ENCODE data around the gene CHRNB4.

Gene CHRNB4

DNA sequence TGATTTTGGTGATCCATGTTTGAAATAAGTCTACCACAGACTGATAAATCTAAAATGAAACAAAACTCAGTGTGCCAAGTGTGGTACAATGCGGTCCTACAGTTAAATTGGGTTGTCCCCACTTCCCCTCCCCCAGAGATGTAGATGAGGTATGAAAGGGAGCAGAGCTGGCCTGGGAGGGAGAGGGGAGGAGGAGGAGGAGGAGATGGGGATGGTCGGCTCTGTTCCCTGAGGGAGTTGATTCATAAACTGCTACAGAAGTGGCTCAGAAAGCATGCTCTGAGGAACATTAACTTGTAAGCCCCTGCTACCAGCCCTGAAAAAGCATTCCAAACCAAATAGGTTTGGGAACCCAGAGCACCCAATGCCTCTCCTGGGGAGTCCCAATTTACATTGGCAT, 28.0 kb upstream of the CHRNB4 start:
- no peak for DNase-seq

DNA sequence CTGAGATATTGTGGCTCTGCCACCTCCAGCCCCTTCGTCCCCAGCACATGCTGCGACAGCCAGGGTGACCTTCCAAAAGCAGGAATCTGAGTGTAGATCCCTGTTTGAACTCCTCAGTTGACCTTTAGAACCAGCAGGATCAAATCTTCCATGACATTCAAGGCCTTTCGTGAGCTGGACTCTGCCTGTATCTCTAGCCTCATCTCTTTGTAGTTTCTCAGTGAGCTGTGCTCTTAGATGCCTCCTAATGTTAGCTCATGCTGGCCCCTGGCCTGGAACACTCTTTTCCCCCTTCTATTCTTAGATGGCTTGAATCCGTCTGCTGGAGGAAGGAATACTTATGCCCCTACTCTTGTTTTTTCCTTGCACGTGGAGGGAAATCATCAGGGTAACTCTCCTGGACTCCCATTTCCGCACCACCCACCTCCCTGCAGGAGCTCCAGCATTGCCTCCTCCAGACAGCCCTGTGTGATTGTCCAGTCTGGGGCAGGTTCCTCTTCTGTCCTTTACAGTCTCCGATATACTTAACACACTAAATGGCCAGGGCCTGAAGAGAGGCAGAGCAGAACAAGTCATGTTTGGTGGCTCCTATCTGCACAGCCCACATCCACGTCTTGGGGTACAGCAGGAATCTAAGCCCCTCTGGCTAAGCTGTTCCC, 26.7 kb upstream of the CHRNB4 start:
- DNase-seq: no peak

DNA sequence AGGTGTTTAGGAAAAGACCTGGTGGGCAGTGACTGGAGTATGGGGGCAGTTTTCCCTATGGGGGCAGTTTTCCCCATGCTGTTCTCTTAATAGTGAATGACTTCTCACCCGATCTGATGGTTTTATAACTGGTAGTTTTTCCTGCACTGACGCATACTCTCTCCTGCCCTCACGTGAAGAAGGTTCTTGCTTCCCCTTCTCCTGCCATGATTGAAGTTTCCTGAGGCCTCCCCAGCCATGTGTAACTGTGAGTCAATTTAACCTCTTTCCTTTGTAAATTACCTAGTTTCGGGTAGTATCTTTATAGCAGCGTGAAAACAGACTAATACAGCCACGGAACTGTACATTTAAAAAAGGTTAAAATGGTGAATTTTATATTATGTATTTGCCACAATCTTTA, 25.0 kb upstream of the CHRNB4 start:
- no peak for DNase-seq

DNA sequence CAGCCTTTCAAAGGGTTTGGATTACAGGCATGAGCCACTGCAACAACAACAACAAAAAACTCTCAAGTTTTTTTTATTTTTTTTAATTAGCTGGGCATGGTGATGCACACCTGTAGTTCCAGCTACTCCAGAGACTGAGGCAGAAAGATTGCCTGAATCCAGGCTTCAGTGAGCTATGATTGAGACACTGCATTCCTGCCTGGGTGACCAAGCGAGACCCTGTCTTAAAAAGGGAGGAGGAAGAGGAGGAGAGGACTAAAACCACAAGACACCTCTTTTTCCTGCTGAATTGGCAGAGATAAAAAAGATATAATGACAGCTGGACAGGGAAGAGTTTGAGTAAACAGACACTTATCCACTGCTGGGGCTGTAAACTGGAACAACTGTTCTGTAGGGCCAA, 22.7 kb upstream of the CHRNB4 start:
- no peak for DNase-seq

DNA sequence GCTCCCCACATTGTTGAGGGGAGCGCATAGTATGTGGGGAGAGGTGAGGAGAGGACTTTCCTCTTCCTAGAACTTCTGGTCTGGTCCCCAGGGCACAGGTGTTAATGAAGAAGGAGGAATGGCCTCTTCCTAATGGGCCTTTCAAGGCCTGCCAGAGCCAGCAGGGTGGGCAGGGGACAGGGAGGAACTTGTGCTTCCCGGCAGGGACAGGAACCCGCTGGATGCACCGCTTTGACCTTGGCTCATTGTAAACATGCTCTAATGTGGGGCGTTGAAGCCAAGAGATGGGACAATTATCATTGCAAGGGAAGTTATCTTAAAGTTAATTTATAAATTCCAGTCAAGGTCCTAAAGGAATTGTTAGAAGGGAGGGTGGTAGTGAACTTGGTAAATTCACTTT, 21.0 kb upstream of the CHRNB4 start:
- DNase-seq: no peak

DNA sequence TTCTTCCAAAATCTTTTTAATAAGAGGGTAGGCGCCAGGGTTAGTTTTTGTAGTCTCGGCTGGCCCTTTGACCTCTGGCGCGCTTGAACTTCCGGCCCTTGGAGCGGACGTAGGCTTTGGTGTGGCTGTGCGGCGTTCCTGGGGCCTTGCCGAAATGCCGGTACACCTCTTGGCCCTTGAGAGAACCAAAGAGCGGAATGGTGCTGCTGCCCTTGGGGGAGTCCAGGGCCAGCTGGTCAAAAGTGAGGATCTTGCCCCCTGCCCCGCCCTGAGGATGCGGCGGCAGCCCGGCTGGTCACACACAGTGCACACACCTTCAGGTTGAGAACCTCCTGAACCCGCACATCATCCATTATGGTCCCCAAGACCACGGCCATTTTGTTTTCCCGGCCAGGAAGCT, 20.0 kb upstream of the CHRNB4 start:
- DNase-seq: no peak

DNA sequence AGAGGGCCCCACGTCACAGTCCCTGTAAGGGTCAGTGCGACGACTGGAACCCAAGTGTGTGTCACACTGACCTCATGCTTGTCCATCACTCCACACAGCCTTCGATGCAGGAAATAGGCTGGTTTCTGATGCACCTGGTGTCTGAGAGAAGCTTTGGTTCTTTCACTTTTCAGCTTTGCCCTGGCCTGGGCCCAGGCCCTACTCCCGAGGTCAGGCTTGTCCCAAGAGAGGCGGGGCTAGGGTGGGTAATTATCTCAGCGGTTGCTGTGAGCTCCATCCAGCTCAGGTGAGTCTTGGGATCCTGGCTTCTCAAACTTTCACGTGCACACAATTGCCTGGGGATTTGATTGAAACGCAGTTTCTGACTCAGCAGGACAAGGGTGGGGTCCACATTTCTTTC, 19.6 kb upstream of the CHRNB4 start:
- DNase-seq: no peak

DNA sequence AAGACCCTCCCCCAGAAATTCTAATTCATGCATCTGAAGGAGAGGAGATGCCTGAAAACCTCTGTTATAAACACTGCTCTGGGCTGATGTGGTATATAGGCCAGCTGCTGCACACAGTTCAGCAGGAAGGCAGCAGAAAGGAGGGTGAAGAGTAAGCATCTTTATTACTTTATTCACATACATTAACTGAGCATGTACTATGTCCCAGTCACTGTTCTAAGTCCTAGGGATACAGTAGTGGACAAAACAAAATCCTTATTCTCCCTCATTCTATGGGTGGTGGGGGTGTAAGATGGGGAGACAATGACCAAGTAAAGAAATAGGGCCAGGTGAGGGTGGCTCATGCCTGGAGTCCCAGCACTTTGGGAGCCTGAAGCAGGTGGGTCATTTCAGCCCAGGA, 17.8 kb upstream of the CHRNB4 start:
- no peak for DNase-seq

DNA sequence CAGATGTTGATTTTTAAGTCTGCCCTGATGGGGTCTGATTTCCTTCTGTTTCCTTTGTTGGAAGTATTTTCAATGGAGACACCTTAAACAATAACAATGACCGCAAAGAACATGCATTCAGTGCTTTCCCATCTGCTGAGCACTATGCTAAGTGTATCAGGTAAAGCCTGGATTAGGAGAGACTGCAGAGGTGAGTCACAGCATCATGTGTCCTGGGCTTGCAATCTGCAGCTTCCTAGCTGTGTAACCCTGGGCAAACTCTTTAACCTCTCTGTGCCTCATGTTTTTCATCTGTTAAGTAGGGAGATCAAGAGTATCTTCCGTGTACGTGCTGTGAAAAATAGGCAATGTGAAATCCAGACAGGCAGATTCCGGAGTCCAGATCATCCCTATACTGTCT, 13.3 kb upstream of the CHRNB4 start:
- DNase-seq: no peak

DNA sequence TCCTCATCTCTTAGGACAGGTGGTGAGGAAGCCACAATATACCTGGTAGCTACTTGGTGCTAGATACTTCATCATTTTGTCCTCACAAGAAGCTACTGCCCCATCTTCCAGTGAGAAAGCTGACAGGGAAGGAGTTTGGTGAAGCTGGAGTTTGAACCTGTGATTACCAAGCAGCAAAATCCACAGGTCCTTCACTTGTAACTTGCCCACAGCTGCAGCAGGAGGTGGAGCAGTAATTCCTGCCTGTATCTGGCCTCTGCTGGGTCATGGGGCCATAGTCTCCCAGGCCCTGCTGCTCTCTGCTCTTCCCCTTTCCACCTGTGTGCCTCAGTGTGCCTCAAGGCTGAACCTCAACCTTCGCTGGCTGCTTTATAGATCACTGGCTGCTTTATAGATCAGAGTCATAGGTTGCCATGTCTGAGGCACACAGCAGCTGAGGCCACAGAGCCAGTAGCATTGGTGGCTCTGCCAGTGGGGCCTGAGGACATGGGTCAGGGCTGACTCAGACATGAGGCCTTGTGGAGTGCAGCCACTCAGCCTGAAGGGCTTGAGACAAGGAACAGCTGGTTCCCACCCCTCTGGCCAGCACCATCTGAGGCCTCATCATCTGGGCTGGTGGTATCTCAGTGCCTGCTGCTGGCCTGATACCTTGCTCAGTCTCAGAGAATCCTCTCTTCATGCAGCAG, 11.1 kb upstream of the CHRNB4 start:
- no peak for DNase-seq

DNA sequence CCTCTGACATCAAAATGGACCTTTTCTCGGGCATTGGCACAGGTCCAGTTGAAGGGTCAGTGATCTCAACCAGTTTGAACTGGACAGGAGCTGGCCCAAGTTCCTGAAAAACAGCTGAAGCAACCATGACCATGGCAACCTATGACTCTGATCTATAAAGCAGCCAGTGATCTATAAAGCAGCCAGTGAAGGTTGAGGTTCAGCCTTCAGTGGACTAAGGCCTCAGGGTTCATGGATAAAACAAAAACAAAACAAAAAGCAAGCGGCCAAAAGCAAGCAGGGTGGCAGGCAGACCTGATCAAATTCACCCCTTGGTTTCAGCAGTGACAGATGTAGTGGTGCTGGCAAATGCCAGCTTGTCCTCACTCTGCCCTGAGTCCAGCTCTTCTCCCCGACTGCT, 10.0 kb upstream of the CHRNB4 start:
- DNase-seq: no peak

DNA sequence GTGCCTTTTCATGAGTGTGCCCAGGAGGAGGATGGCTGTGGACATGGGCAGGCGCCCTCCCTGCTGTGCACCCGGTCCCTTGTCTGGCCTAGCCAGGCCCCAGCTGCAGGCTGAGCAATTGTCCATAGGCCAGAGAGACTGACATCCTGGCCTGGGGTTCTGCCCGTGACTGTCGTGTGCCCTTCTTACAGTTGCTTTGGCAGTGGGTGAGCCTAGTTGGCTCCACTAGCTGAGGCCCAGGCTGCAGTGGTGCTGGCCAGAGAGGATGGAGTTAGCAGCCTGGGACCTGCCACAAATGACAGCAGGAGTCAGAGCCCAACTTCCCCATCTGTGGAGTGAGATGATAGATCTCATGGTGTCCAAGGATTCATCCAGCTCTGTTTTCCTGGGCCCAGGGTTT, 9.0 kb upstream of the CHRNB4 start:
- DNase-seq: no peak

DNA sequence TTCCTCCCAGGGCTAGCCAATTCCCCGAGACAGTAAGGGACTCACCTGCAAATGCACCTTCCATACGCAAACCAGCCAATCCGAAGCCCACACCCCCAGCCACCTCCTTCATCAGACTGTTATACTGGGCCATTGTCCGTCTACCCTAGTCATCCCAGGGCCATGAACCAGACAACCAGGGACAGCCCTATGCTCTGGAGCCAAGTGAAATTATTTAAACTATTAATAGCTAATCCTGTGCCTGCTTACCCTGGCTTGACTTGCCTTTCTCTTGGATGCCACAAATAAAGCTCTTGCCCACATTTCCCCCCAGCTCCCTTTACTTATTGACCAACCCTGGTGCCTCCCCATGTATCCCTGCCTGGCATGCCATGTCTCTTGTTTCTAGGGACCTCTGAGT, 4.0 kb upstream of the CHRNB4 start:
- DNase-seq: no peak

DNA sequence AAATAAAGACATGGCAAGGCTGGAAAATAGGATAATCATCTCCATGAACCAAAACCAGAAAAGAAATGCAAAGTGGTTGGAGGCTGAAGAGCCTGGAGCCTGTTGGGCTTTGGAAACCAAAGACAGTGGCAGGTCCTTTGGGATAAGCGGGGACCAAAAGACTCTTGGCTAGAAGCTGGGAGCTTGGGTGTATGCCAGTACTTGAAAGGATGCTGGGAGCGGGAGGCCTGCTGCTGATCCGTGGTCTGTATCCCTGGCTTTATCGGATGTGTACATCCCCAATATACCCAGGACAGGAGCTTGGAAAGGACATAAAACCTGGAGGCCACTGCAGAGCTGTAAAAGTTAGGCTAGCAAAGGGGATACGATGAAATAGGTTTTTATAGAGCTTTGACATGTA, 1.3 kb upstream of the CHRNB4 start:
- peak; percentile 34 for DNase-seq

DNA sequence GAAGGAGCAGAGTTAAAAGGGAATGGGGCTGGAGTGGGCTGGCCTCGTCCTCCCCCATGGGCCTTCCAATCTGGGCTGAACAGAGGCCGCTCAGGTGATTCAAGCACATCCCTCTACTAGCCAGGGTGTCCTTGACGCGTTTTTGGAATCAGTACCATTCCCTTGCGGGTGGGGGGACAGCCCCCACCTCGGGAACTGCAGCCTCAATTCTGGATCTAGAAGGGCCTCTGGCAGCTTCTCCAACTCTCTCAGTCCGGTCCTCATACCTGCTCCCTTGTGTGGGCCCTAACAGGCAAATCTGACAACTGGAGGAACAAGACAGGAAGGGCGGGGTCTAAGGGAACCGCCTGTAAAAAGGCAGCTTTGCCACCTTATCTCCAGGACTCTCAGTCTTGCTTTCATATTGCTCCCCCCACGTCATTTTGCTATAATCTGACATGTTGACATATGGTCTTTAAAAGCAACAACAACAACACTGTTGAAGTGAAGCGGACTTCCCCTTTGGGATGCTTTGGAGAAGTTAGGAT, 802 bp upstream of the CHRNB4 start:
- DNase-seq: no peak

DNA sequence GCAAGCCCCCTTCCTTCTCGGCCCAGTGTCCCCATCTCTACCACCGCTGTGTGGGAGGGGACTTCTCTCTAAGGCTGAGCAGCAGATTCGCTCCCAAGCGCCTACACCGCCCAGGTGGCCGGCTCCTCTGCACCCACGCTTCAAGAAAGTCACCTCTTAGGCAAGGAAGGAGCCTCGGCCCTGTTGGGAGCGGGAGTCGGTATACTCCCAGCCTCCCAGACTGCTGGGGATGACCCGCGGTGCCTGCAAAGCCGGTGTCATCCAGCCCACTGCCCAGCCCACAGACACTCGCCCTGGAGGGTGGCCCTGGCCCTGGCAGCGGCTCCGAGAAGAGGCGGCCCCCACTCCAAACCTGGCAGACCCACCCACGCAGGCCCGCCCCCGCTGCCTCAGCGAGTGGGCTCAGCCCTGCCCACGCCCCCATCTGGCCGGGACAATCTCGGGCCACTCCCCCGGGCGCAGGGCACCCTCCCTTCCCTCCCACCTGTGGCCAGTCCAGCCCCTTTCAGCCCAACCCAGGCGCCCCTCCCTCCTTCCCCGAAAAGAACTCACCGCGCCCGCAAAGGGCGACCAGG, 396 bp downstream of the CHRNB4 start:
- DNase-seq: peak; percentile 24

DNA sequence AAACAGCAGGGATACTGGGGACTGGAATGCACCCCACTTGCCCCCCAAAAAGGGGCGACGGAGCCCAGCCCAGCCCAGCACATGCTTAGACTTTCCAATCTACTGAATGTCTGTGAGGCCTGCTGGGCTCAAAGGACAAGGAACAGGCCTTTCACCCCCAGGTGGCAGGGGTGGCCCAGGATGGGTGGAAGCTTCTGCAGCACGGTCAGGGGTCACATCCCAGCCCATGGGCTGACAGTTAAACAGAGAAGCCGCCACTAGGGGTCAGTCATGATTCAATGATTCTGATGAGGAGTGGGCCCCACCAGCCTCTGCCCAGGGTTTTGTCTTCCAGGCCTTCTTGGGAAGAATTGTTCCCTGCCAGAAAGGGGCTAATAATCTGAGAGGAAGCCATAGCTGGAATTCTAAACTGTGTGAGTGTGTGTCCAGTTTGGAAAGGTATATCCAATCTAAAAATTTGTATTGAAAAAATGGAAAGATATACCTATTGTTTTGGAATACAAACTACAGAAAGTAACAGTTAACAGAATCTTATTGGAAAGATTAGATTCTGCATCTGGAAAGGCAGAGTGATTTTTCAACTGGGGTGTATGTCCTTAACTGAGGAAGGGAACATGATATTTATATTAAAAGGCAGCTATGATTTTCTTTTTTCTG, 2.2 kb downstream of the CHRNB4 start:
- peak; percentile 75 for DNase-seq

DNA sequence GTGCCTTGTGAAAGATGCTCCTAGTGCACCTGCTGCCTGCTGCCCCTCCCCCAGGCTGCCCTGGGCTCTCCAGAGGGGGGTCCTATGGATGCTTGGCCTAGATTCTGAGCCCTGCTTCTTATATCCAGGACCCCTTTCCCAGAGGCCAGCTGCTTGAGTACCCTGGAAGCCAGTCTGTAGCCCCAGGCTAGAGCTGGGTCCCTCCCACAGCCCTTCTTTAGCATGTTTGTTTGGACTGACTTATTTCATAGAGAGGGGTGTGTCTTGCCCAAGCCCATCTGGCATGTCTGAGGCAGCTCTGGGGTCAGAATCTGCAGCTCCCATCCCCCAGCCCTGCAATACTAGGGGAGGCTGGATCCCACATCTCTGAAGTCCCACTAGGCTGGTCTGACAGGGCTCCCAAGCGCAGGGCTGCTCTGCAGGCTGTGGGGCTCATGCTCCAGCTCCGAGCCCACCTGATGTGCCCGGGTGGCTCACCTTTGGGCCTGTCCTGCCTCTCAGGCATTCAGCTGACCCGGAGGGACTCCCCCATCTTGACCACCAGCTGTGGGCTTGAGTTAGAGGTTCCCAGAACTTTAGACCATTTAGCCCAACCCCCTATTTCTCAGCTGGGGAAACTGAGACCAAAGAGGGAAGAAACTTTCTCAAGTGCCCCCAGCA, 3.1 kb downstream of the CHRNB4 start:
- DNase-seq: no peak

DNA sequence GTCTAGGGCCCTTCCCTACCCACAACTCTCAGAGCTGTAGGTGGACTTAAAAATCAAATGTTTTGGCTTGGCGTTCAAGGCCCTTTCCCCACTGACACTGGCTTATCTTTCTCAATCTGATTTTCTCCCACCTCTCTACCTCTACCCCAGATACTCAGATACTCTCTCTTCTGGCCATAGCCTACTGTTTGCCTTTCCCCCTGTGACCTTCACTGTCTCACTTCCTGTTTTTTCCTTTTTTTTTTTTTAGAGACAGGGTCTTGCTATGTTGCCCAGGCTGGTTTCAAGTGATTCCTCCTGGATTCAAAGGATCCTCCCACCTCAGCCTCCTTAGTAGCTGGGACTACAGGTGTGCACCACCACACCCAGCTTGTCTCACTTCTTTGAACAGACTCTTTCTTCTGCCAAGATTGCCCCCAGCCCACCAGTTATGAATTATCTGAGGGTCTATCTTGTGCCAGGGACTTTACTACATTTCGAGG, 4.6 kb downstream of the CHRNB4 start:
- DNase-seq: no peak

DNA sequence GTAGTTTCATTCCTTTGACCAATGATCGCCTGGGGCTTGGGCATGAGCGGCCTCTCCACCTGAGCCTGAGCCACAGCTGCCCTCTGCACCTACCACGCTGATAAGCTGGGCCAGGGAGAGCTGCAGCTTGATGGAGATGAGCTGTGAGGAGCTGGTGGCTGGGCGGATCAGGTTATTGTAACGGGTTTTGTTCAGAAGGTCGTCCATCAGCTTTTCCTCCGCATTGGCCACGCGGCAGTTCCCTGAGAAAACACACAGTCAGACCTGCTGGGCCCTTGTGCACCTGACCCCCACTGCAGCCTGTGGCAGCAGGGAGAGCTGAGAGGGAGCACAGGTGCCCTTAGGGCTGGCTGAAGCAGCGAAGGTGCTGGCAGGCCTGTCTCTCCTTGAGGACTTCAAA, 5.7 kb downstream of the CHRNB4 start:
- no peak for DNase-seq

DNA sequence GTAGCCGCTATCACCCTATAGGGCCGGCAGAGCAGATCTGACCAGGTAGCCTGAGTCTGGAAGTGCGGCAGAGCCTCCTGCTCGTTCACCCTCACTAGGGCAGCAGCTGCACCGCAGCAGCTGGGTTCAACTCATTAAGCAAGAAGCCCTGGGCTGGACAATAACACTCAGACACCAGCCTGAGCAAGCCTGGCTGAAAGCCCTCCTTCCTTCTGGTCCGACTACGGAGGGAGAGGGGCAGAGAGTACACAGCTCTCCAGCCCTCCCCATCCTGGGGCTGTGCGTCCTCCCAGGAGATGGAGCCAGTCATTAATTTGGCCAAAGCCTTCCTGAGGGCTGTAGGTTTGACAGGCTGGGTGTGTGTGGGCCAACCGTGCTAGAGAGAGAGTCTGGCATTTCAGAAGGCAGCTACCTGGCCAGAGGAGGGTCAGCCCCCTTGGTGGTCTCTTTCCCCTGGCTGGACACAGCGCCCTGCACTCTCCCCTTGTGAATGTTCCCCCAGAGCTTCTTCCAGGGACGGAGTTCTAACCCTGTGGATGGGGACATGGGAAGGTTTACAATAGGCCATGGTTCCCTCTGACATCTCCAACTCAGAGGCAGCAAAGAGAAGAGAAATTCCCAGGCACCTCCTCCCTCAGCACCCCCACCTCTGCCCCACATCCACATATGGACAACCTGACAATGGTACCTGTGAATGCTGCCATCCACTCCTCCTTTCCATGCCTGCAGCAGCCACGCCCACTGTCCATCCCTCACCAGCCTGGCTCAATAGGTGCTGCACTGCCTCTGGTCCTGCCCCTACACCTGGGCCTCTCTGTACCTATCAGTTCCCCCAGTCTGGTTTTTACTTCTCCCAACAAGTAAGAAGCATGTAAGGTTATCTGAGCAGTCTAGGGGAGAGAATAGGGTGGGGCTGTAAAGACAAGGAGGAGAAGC, 6.5 kb downstream of the CHRNB4 start:
- DNase-seq: no peak

DNA sequence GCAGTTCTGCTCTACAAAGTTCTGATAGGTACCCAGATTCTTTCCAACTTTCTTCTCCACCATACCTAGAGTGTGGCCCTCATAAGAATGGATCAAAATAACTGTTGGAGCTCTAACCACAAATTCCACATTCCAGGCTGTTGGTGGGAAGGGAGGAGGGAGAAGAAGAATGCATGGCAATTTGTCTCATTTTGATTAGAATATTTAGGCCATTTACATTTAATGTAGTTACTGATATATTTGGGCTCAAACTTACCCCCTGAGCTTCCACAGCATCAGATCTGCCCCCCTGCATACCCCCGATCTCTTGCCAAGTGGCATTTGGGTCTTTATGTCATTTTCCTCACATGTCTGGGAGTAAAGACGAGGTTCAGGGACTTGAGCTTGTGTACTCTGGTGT, 7.7 kb downstream of the CHRNB4 start:
- DNase-seq: no peak

Measured in right hindlimb (tissue), 1 donor.